ENCODE results near the gene MAPK9.
A peak's percentile ranks its signal among the peaks of the same experiment; 100 is the strongest.

Gene MAPK9

DNA sequence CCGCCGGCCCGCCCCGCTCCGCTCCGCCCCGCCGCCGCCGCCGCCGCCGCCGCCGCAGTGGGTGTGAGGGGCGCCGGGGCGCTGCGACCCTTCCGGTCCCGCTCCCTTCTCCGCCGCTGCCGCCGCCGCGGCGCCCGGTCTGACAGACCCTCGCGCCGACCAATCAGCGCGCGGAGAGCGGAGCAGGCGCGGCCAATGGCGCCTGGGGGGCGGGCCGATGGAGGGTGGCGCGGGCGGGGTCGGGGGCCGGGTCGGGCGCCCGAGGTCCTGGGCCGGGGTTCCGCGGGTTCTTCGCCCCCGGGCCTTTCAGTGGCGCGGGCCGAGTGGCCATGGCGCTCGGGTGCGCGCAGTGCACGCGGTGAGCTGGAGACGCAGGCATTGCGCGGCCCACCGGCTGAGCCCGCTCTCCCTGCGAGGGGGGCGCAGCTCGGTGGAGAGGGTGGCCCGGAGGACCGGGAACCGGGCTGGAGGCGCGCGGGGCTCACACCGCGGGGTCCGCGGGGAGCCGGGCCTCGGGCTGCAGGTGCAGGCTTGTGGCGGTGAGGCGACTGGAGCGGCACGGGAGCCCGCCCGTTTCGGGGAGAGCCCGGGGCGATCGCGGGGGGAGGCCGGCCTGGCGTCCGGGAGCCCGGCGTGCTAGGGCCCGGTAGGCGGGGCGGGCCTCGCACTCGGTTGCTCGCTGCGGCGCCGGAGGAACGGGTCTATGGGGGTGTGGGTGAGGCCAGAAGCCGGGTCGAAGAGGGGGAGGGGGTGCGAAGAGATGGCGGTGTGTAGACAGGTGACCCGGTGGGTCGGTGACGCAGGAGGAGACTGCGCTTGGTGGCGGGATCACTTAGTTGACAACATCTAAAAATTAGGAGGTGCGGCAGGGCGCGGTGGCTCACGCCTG, at the start of gene MAPK9:
MAPK9 (minus strand) TSS at position 141 of the 889 bp plus-strand sequence. CDS start 11,522 bp downstream, outside the sequence.
- H3K4me3 ChIP-seq (ENCODE audit: low read length), result peak within 1 kb of the TSS; percentile 75
- DNase-seq (ENCODE audit: low read depth), result peak; percentile 27
- TF ChIP-seq, protein P1, sequence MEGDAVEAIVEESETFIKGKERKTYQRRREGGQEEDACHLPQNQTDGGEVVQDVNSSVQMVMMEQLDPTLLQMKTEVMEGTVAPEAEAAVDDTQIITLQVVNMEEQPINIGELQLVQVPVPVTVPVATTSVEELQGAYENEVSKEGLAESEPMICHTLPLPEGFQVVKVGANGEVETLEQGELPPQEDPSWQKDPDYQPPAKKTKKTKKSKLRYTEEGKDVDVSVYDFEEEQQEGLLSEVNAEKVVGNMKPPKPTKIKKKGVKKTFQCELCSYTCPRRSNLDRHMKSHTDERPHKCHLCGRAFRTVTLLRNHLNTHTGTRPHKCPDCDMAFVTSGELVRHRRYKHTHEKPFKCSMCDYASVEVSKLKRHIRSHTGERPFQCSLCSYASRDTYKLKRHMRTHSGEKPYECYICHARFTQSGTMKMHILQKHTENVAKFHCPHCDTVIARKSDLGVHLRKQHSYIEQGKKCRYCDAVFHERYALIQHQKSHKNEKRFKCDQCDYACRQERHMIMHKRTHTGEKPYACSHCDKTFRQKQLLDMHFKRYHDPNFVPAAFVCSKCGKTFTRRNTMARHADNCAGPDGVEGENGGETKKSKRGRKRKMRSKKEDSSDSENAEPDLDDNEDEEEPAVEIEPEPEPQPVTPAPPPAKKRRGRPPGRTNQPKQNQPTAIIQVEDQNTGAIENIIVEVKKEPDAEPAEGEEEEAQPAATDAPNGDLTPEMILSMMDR (conservative IDR thresholded peaks at IDR 0.05; ENCODE audit: low read depth, low read length), result no peak

DNA sequence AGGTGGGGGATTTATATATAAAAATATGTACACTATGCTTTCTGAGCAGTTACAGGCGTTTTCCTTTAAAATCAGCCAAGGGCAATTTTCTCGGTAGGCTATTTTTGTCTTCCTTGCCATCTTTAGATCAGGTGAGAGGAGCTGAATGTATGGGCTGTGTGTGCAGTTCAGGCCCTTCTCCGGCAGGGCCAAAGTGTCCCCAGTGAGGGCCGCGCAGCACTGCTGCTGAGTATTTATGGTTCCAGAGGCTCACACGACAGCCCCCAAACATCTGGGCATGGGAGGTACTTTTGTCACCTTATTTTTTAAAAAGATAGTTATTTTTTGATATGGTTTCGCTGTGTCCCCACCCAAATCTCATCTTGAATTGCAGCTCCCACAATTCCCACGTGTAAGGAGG, 49.7 kb upstream of the MAPK9 start:
- TF ChIP-seq, protein P1 (conservative IDR thresholded peaks at IDR 0.05; ENCODE audit: low read depth, low read length), result no peak
- DNase-seq (ENCODE audit: low read depth), result no peak
- no peak overlapping the region for H3K4me3 ChIP-seq (ENCODE audit: low read length)

DNA sequence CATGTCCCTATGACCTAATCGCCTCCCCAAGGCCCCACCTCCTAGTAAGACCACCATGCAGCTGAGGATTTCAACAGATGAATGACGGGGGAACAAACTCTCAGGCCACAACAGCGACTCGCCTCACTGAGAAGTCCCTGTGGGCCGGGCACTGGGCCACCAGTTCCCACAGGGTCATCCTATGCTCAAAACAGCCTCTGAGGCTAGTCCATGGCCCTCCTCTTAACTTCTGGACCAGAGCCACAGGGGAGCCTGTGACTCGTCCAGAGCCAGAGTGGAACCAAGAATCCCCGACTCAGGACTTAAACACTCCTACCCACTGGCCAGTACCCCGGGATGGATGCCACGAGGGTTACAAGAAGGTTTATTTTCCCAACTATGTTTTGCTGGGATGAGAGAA, 49.0 kb upstream of the MAPK9 start:
- H3K4me3 ChIP-seq (ENCODE audit: low read length), result no peak overlapping the region
- no peak for DNase-seq (ENCODE audit: low read depth)

DNA sequence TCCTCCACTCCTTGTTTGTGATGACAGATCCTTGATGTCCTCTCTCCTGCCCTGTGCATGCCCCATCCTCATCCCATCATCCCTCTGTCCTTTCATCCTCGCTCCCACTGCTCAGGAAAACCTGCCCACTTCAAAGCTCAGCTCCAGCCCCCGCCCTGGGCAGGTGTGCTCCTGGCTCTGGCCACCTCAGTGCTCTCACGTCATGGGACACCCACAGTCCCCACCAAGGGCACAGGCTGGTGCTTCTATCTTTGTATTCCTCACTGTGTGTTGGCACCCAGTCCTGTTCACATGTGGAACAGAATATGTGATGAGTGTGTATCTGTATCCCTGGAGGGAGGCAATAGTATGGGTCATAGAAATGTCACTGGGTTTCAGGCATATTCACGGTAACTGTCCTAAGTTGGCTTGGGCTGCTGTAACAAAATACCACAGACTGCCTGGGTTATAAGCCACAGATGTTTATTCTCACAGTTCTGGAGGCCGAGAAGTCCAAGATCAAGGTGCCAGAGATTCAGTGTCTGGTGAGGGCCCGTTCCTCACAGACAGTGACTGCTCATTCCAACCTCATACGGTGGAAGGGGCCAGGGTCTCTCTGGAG, 47.8 kb upstream of the MAPK9 start:
- TF ChIP-seq, protein P1 (conservative IDR thresholded peaks at IDR 0.05; ENCODE audit: low read depth, low read length), result no peak
- DNase-seq (ENCODE audit: low read depth), result no peak
- no peak overlapping the region for H3K4me3 ChIP-seq (ENCODE audit: low read length)

More for the DNA sequence above, 49.0 kb upstream of the MAPK9 start:
- TF ChIP-seq, protein P1 (conservative IDR thresholded peaks at IDR 0.05; ENCODE audit: low read depth, low read length), result no peak

GRCh38 chr5:180338001-180338707, 46.3 kb upstream of the MAPK9 start:
- no peak overlapping the region for H3K4me3 ChIP-seq (ENCODE audit: low read length)
- DNase-seq (ENCODE audit: low read depth), result no peak
- TF ChIP-seq, protein P1 (conservative IDR thresholded peaks at IDR 0.05; ENCODE audit: low read depth, low read length), result no peak

- TF ChIP-seq, protein P1 (conservative IDR thresholded peaks at IDR 0.05; ENCODE audit: low read depth, low read length), result no peak
- H3K4me3 ChIP-seq (ENCODE audit: low read length), result no peak overlapping the region
- no peak for DNase-seq (ENCODE audit: low read depth)
Observed at GRCh38 chr5:180336234-180337020, 44.5 kb upstream of the MAPK9 start.
